Measurements from ENCODE around the gene ZNF439. TPM values are rescaled to one million over a fixed set of nuclear protein-coding genes. Genes with fewer than 3 reads are reported as not detected.

ZNF439 gene
- total and polyA plus RNA-seq, 2 of the 13 experiments (the other 11 are each of a cell fraction or from before 2014, with no cell fraction given), result 2.9 to 4.9 TPM

DNA sequence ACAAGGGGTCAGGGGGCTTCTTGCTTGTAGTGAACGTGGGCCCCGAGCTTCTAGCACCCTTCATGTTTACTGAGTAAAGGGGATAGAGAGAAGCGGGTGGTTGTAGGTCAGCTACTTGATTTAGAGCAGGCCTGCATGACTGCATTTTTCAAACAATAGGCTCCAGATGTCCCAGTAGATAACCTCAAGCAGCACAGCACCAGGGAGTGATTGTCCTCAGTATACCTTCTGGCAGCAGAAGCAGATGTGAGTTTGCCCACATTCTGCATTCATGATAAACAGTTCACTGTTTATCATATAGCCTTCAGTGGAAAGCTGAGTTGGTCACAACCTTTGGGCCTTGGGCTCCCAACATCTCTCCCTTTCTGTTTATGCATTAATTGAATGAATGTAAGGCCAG lies 4.8 kb downstream of the ZNF439 start:
- Histone ChIP-seq H3K79me2 (ENCODE audit: insufficient read depth, low read length) (no peaks in the 10 kb centered on the region), H3K36me3 (replicated peaks in 1 of 2; ENCODE audit: control insufficient read depth in 1 of 2, insufficient read depth in 2 of 2, low read length in 2 of 2) (no peaks in the 10 kb centered on the region), H3K27ac (ENCODE audit: extremely low read length, insufficient read depth, low read length) (no peak overlapping the region), H3K27me3 (ENCODE audit: control insufficient read depth in 1 of 2, insufficient read depth in 2 of 2, low read length in 2 of 2) (no peaks in the 10 kb centered on the region), H3K4me1 (ENCODE audit: insufficient read depth, low read length) (peaks cover 9% of the 10 kb centered on the region), H3K9ac (ENCODE audit: insufficient read depth, low read depth, low read length) (no peak overlapping the region), H3K4me2 (ENCODE audit: low read depth, low read length) (no peak overlapping the region), H4K20me1 (ENCODE audit: insufficient read depth, low read length) (no peaks in the 10 kb centered on the region), H2AFZ (ENCODE audit: low read length) (no peak overlapping the region), H3K4me3 (replicated peaks in 1 of 3; ENCODE audit: insufficient read depth in 1 of 3, low read depth in 2 of 3, low read length in 3 of 3) (no peak overlapping the region), H3K9me3 (ENCODE audit: low read length) (no peaks in the 10 kb centered on the region)
- ChIA-PET CTCF (ENCODE audit: low intra/inter-chr PET ratio, low total read pairs) (no interaction called here), POLR2A (no interaction called here)
- no peak for FAIRE-seq
- no peak for ATAC-seq
- in situ Hi-C loops (cut with HindIII; ENCODE audit: extremely low pct_ligation_motif_present, low pct_unique_long_range_greater_than_20kb) (no loop called here), intact Hi-C loops (cut with micrococcal nuclease; ENCODE audit: unreplicated experiment) (no loop called here)
- no peak for DNase-seq (ENCODE audit: low spot score)
- WGBS (ENCODE audit: low lambda C conversion rate), result 84% methylated on average over 3 of the region's 3 CpGs
- TF ChIP-seq MIER2 (CRISPR knock-in tag; IDR thresholded peaks at IDR 0.05), result no peak
- TF ChIP-seq TFAP4 (IDR thresholded peaks at IDR 0.05; ENCODE audit: borderline replicate concordance, low read depth), result no peak
- TF ChIP-seq POLR2AphosphoS5 (IDR thresholded peaks at IDR 0.05; ENCODE audit: low read depth, low read length), result no peak
- TF ChIP-seq U2AF2 (IDR thresholded peaks at IDR 0.05; ENCODE audit: low read depth, low read length), result no peak
- no peak for TF ChIP-seq PLRG1 (conservative IDR thresholded peaks at IDR 0.05)
- no peak for TF ChIP-seq TBP (CRISPR knock-in tag; IDR thresholded peaks at IDR 0.05)
- TF ChIP-seq FOXK1 (CRISPR knock-in tag; IDR thresholded peaks at IDR 0.05; ENCODE audit: borderline replicate concordance, low read depth), result no peak
- TF ChIP-seq, protein P1, sequence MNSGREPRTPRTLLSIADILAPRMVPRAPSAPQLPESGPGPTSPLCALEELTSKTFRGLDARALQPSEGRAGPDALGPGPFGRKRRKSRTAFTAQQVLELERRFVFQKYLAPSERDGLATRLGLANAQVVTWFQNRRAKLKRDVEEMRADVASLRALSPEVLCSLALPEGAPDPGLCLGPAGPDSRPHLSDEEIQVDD (CRISPR knock-in tag; IDR thresholded peaks at IDR 0.05; ENCODE audit: borderline replicate concordance), result no peak
- no TSS peak for BruUV-seq (replicated peaks)

DNA sequence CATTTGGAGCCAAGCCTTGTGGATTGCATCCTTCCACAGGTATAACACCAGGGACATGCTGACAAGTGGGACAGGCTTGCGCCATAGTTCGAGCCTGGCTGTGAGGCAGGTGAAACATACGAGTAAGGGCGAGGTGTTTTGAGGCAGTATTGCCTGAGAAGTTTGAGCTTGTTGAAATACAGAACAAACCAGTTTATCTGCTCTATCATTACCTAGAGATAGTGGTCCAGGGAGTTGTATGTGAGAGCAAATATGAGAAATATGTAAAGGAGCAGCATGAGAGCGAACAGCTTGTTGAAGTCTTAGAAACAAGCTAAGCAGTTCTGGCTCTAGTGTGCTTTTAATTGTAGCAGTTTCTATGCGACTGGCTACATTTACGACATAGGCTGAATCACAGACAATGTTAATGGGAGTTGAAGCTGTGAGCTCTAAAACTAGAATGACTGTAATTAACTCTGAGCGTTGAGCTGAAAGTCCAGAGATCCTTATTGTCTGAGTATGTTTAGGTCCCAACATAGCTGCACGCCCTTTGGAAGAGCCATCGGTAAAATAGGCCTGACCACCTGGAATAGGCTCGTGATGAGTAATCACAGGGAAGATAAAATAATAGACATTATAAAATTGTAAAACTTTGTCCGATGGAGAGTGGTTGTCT lies 8.2 kb downstream of the ZNF439 start:
- H2AFZ ChIP-seq (ENCODE audit: low read length), result no peak overlapping the region
- FAIRE-seq (no peak), DNase-seq (ENCODE audit: low spot score) (no peak), ATAC-seq (no peak)
- ChIA-PET POLR2A (no interaction called here), CTCF (ENCODE audit: low intra/inter-chr PET ratio, low total read pairs) (no interaction called here)
- no peaks in the 10 kb centered on the region for H3K36me3 ChIP-seq (replicated peaks in 1 of 2; ENCODE audit: control insufficient read depth in 1 of 2, insufficient read depth in 2 of 2, low read length in 2 of 2)
- BruUV-seq (replicated peaks), result no TSS peak
- no peaks in the 10 kb centered on the region for H3K9me3 ChIP-seq (ENCODE audit: low read length)
- in situ Hi-C loops (cut with HindIII; ENCODE audit: extremely low pct_ligation_motif_present, low pct_unique_long_range_greater_than_20kb) (no loop called here), intact Hi-C loops (cut with micrococcal nuclease; ENCODE audit: unreplicated experiment) (no loop called here)
- no peak for TF ChIP-seq ZNF709 (CRISPR knock-in tag; IDR thresholded peaks at IDR 0.05)
- no peak overlapping the region for H3K27ac ChIP-seq (ENCODE audit: extremely low read length, insufficient read depth, low read length)
- H3K79me2 ChIP-seq (ENCODE audit: insufficient read depth, low read length), result no peaks in the 10 kb centered on the region
- H3K4me2 ChIP-seq (ENCODE audit: low read depth, low read length), result no peak overlapping the region
- H3K9ac ChIP-seq (ENCODE audit: insufficient read depth, low read depth, low read length), result no peak overlapping the region
- no peaks in the 10 kb centered on the region for H3K27me3 ChIP-seq (ENCODE audit: control insufficient read depth in 1 of 2, insufficient read depth in 2 of 2, low read length in 2 of 2)
- no peak overlapping the region for H3K4me3 ChIP-seq (replicated peaks in 1 of 3; ENCODE audit: insufficient read depth in 1 of 3, low read depth in 2 of 3, low read length in 3 of 3)
- no peaks in the 10 kb centered on the region for H4K20me1 ChIP-seq (ENCODE audit: insufficient read depth, low read length)
- H3K4me1 ChIP-seq (ENCODE audit: insufficient read depth, low read length), result no peaks in the 10 kb centered on the region
- 85% methylated on average over 12 of the region's 12 CpGs for WGBS (ENCODE audit: low lambda C conversion rate)
